GM18508 (cell line): ENCODE data around the gene SEPSECS.

Source experiments
- ATAC-seq: cut with Tn5 transposase; IDR thresholded peaks from one replicate; pipeline ENCODE4 v1.9.1; 2021; ENCODE audit warnings: moderate number of reproducible peaks; ENCODE audit not compliant: insufficient read depth, unreplicated experiment

Gene SEPSECS

DNA sequence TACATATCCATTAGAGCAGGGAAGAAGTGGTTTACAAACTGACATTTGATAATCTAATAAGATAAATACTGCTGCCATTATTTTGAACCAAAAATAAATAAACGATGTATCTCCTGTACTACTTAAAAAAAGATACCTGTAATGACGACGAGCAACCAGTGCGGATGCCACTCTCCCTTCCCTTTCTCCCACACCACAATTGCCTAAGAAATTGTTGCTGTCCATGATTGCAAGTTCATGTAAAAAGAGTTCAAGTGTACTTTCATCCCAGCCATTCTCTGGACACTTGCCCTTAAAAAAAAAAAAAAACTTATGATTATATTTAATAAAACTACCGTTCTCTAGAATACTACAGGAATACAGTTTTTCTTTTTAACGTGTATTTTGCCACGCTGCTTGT, 1.4 kb downstream of the SEPSECS start:
- no peak for ATAC-seq

DNA sequence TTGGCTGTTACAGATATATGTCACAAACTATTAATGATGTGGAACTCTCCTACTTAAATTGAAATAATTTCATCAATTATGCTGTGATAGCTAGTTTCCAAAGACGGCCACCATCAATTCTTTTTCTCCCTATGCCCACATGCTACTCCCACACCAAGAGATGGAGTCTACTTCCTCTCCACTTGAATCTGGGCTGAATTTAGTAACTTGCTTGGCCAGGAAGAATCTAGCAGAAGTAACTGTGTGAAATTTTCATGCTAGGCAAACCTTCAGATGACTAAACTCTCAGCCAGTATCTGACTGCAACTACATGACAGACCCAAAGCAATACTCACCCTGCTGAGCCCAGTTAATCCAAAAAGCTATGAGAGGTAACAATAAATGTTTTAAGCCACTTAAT, 3.2 kb downstream of the SEPSECS start:
- ATAC-seq, result no peak

DNA sequence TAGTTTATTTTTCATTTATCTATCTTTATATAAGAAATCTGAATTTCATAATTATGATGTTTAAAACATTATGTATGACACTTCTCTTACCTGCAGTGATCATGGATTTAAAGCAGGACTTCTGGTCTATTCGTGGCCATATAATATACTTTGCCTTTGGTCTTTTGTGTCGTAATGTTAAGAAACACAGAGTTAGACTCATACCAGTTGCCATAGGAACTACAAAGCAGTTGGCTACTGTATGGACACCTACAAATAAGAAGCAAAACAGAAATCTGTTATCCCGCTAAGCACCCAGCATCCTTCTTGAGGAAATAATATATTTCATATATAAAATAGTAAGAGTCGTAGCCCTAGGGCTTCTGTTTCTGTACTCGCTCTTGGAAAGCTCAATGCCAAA, 4.3 kb downstream of the SEPSECS start:
- ATAC-seq, result no peak

DNA sequence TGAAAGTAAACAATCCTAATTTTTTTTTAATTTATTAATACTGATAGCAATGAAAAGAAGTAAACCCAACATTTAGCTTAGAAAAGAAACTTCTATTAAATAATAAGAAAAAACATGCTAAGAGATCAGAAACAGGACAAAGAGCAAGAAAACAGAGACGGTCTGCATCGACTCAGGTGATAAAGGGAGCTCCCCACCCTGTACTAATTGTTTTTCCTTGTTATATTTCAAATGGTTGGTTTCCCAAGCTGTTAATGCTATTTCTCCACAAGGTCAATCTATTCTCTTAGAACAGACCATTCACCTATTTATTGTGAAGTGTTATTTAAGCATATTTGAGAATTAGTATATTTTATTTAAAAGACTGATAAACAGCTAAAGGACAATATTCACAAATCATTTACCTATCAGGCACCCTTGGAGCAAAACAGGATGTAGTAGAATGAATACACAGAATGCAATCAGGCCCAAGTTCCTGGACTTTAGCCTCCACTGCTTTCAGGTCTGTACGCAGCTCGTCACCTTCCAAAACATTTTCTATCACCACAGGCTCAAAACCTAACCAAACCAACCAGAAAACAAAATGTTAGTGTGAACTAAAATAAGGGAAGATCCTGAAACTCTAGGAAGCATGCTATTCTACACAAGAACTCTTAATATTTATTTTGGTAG, 5.5 kb downstream of the SEPSECS start:
- ATAC-seq, result no peak

DNA sequence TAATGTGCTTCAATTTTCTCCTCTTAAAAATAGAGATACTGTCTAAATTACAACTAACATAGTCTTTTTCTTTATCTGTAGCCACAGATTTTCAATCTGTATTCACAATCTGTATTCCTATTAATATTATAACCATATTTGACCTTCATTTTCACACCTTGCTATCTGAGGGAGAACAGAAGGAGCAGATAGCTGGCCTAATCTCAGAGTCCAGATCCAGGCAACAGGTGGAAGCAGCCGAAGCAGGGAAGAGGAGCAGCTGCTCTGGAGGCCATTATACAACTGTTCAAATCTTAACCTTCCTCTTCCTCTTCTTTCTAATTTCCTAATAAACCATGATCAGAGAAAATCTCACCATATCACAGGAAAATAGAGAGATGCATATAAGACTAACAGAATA, 14.2 kb downstream of the SEPSECS start:
- no peak for ATAC-seq

DNA sequence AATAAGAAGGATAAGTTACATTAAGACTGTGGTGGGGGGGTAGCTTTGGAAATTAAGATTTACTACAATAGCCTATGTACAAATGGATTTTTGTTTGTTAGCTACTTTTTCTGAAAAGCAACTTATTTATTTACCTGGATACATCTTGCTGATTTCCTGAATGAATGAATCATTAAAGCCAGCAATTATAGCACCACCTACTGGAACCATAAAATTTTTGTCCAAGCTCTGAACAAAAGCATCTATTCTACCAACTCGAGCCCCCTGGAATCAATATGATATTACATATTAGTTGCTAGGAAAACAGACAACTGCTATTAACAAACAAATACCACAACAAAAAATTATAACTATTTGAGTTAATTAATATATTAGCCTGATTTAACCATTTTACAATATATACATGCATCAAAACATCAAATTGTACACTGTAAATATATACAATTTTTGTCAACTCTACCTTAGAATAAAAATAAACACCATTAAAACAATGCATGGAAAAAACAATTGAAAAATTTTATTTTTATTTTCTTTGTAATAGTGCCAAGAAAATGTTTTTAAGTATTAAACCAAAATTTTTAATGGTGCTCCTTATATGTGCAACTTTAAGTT, 15.3 kb downstream of the SEPSECS start:
- no peak for ATAC-seq

DNA sequence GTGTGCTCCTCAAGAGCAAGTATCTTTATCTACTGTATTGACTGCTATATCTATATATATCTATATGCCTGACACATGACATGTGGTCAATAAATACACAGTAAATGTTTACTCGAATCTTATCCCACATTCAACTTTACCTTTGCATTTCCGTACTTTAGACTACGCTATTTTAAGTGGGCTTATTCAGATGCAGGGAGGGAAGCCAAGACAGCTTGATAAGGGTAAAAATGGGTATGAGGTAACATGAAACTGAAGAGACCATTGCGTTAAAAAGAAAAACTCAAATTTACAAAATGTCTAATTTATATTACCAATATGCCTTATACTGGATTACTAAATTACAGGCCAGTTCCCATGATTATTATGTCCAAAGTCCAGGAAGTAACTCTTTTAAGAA, 17.8 kb downstream of the SEPSECS start:
- no peak for ATAC-seq

DNA sequence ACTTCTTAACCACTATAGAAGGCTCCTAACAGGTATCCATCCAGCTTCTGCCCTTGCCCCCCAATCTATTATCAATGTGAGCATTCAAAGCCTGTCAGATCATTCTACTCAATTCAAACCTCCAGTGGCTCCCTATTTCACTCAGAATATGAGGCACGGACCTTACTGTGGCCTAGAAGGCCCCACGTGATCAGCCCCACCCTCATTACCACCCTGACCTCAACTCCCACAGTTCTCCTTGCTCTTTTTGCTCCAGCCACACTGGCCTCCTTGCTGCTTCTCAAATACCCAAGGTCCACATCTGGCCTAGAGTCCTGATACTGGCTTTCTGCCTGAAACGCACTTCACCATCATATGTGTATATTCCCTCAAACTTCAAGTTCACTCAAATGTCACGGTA, 18.7 kb downstream of the SEPSECS start:
- ATAC-seq, result no peak

DNA sequence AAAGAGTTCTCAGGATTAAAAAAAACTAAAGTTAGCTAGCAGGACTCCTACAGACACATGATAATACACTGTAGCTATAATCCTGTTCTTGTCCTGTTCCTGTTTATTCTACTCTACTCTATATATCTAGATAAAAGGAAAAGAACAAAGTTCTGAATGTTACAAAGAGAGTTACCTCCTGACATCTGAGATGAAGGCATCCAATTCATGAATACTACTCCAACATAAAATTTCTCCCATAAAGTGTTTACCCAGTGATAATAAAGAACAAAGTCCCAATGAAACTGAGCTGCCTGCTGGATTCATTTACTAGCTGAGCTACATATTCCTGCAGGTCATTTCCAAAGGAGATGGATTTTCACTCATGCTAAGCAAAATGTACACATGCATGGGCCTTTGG, 27.1 kb downstream of the SEPSECS start:
- no peak for ATAC-seq

DNA sequence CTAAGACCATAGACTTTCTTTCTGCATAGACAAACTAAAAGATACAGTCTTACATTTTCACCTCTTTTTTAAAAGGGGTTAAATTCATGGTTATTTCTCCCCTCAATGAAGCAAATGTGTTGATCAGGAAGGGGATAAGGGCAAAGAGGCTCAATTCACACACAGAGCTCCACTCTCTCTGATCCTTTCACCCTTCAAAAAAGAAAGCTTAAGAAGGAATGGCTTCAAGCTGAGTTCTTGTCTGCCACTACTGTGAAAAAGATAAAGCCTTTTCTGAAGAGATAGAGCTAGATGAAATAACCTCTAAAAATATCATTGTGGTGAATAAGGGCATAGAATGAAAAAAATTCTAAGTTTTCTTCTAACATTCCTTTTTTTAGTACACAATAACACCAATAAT, 28.3 kb downstream of the SEPSECS start:
- no peak for ATAC-seq

DNA sequence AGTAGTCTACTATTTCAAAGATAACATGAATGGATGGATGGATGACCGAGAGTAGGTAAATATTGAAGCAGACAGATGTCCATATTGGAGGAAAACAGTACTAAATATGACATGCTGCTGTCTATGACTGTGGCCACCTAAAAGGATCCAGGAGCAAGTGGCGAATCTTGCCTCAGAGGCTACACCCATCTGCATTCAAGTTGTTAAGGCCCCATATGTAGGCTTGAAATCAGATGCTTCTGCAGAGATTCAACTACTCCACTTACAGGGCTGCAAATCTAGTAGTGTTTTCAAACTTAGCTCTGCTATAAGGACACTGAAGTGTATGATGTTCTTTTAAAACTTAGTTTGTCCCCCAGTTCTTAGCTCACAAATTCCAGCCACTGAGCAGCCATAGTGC, 28.9 kb downstream of the SEPSECS start:
- no peak for ATAC-seq

DNA sequence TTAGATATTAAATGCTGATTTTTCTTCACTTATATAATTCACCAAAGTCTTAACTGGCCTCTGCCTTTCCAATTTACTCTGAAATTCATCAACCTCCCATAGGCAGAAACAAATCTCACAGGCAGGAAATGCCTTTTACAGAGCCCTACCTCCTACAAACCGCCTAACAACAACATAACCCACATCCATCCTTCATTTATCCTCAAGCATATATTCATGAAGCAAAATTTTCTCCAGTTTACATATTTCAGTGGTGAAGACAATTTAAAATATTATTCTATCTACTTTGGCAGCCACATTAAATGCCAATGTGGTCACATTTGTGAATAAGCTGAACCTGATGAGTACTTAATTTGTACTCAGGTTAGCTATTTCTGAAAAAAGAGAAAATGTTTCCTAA, 30.3 kb downstream of the SEPSECS start:
- ATAC-seq, result no peak

DNA sequence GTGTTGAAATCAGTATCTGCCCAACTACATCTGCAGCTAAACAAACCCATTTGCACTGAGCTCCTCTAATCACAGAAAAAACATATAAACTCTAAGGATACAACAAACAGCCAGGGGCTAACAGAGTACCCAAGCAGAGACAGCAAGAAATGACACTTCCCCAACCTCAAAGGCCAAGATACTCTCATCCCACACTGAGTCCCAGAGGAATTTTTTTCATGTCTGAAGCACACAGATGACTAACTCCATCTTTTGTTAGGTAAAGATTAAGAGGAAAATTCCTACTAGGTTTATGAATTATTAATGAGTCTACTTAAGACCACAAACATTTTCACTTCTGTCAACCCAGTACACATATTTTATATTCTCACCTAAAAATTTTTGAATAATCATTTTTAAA, 31.6 kb downstream of the SEPSECS start:
- no peak for ATAC-seq

DNA sequence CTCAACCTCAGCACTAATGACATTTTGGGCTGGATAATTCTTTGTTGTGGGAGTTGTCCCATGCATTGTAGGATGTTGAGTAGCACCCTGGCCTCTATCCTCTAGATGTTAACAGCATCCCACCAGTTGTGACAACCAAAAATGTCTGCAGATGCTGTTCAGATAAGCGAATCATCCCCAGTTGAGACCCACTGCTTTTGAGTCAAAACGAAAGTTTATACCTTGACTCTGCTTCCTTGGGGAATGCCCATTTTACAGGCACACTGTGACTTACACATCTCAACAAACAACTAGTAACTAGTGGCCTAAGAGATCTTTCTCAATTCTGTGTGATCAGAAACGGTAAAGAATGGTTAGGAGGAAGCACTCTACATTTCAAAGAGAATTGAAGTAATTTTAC, 37.0 kb downstream of the SEPSECS start:
- ATAC-seq, result peak; percentile 96

DNA sequence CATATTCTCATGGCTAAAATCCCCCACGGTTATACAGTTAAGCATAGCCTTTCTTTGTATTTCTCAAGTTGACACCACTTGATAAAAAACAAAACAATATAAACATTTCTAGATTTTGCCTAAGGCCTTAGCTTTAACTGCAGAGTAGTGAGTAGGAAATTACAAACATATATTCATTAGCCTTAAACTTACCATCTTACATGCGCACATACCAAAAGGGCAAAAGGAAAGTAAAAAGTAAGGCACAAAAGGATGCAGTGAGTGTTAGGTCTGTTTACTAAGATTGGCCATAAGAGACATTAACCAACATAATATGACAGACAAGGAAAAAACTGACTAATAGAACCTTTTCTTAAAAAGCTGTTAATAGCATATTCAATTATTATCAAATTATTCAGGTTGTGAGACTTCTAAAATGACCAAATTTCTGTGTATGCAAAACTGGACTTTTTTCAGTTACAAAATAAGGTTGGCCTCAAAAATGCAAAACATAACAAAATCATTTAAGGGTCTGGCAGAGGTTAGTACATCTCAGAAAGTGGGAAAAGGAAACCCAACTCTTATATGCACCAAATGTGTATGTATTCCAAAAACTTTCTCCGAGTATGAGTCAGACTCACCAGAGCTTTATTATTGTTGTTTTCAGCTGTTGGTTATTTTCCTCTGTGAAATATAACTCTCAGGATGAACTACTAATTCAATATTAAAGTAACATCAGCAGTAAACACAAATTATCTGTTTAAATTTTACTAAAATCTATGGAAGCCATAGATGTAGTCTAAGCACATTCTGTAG, 39.9 kb downstream of the SEPSECS start:
- no peak for ATAC-seq

DNA sequence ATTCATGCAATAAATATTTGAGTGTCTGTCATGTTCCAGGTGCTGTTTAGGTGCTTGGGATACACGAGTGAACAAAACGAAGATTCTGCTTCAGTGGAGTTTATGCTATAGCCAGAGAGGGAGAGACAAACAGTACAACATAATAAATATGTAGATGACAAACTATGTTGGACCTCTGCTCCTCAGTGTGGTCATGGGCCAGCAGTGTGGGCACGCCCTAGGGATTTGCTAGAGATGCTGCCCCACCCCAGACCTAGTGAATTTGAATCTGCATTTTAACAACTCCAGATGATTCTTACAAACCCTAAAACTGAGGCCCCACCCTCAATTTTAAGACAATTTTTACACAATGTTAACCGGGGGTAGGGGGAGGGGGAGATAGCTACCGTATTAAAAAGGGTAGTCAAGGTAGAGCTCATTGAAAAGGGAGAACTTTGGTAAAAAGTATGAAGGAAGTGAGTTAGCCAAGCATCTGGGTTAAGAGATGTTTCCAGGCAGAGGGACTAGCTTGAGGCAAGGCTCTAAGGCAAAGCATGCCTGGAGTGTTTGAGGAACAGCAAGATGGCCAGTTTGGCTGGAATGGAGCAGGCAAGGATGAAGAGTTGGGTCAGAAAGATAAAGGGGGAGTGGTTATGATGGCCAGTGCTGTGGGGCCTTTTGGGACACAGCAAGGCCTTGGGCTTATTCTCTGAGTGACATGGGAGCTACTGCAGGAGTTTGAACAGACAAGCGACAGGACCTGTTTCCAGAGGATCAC, 42.4 kb downstream of the SEPSECS start:
- no peak for ATAC-seq

DNA sequence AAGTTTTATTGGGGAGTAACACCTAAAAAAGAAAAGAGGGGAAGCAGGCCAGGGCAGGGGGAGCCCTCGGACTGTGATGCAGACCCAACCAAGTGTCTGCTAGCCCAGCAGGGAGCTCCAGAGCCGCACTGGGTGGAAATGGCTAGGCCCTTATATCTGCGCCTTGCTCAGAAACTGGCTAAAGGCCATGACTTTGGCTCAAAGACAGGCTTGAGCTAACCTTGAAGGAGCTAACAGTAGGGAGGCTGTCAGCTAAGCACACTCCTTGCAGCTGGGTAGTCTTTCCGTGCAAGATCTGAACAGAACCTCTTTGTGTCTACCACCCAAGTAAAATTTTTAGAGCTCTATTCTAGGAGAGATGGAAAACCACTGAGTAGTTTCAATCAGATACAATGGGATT, 43.0 kb downstream of the SEPSECS start:
- ATAC-seq, result no peak

DNA sequence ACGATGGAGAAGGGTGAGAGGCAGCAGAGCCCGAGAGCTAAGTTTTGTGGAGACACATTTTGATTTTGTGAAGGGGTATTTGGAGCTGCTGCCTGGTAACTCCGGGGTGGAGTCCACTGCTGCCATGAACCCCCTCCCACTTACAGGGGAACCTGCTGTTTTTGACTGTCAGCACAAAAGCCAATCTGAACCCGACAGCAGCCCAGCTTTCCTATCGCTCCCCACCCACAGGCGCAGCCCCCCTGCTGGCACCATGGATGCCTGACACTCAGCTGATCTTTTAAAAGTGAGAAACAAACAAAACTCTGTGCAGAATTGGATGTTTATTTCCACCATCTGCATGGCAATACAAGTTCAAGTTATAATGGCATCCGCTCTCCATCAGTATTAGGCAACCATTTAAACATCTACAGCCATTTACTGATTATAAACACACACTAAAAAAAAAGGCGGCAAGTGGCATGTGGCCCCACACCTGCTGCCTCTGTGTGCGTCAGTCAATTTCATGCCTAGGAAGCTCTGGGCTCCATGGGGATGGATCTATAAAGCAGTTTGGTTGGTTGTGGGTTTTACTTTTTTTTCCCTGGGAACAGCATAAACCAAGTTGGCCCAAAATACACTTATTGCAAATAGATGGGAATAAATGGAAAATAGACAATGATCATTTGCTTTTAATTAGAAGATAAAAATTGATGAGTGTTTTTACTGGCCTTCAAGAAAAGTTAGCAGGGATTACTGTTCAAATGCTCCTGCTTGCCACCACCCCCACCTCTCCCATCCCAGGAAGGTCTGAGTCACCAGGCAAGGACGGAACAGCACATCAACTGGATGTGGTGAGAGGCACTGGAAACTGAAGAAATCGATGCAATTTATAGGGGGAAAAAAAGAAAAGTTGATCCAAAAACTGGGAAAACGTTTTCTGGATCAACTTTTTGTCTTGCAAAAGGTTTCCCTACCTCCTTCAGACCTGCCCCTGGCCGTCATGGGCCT, 46.0 kb downstream of the SEPSECS start:
- no peak for ATAC-seq

DNA sequence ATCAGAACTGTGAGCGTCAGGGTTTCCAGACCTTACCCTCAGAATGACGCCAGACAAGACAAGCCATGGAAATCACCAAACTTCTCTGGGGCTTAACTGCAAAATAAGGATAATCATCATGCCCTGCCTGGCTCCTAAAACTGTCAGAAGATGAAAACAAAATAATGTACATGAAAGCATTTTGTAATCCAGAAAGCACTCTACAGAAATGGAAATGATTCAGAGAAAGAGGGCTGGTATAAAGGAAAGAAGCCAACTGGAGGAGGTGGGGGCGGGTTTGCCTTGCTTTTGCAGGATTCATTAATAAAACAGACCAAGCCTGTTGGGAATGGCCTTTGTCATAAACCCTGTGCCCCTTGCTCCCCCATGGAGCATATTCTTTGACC, 47.3 kb downstream of the SEPSECS start:
- no peak for ATAC-seq
